HEK293 (cell line): ENCODE data around the gene DCAF5.
A peak's percentile ranks its signal among the peaks of the same experiment; 100 is the strongest.

Experiments
- CTCF ChIP-seq: fragments of 450-650 bp; formaldehyde crosslinking; IDR thresholded peaks from 2 replicates; pipeline ENCODE4 v1.5.1; 2016; ENCODE audit warnings: missing biosample characterization, missing genetic modification characterization
- EGR2 ChIP-seq: fragments of 450-650 bp; formaldehyde crosslinking; IDR thresholded peaks from 2 replicates; pipeline ENCODE4 v1.5.1; 2016; ENCODE audit warnings: low read depth, missing biosample characterization, missing genetic modification characterization
- GLI4 ChIP-seq: fragments of 450-650 bp; formaldehyde crosslinking; IDR thresholded peaks from 2 replicates; pipeline ENCODE4 v1.5.1; 2016; ENCODE audit warnings: missing biosample characterization, missing genetic modification characterization
- GLIS2 ChIP-seq: fragments of 450-650 bp; formaldehyde crosslinking; IDR thresholded peaks from 2 replicates; pipeline ENCODE4 v1.5.1; 2016; ENCODE audit warnings: missing biosample characterization, missing genetic modification characterization
- MYNN ChIP-seq: fragments of 450-650 bp; formaldehyde crosslinking; IDR thresholded peaks from 2 replicates; pipeline ENCODE4 v1.5.1; 2016; ENCODE audit warnings: missing biosample characterization, missing genetic modification characterization, borderline replicate concordance
- PRDM6 ChIP-seq: fragments of 450-650 bp; formaldehyde crosslinking; IDR thresholded peaks from 2 replicates; pipeline ENCODE4 v1.5.1; 2017; ENCODE audit warnings: missing biosample characterization, missing genetic modification characterization
- RBAK ChIP-seq: fragments of 450-650 bp; formaldehyde crosslinking; IDR thresholded peaks from 2 replicates; pipeline ENCODE4 v1.5.1; 2016; ENCODE audit warnings: missing biosample characterization, missing genetic modification characterization
- SP3 ChIP-seq: fragments of 450-650 bp; formaldehyde crosslinking; IDR thresholded peaks from 2 replicates; pipeline ENCODE4 v1.5.1; 2016; ENCODE audit warnings: missing biosample characterization, missing genetic modification characterization
- SP7 ChIP-seq: fragments of 450-650 bp; formaldehyde crosslinking; IDR thresholded peaks from 2 replicates; pipeline ENCODE4 v1.5.1; 2016; ENCODE audit warnings: missing biosample characterization, missing genetic modification characterization
- ZBTB1 ChIP-seq: fragments of 450-650 bp; formaldehyde crosslinking; IDR thresholded peaks from 2 replicates; pipeline ENCODE4 v1.5.1; 2016; ENCODE audit warnings: missing biosample characterization, missing genetic modification characterization
- ZBTB20 ChIP-seq: fragments of 450-650 bp; formaldehyde crosslinking; IDR thresholded peaks from 2 replicates; pipeline ENCODE4 v1.5.1; 2016; ENCODE audit warnings: missing biosample characterization, missing genetic modification characterization
- ZBTB48 ChIP-seq: fragments of 450-650 bp; formaldehyde crosslinking; IDR thresholded peaks from 2 replicates; pipeline ENCODE4 v1.5.1; 2016; ENCODE audit warnings: missing biosample characterization, missing genetic modification characterization
- ZNF133 ChIP-seq: fragments of 450-650 bp; formaldehyde crosslinking; IDR thresholded peaks from 2 replicates; pipeline ENCODE4 v1.5.1; 2016; ENCODE audit warnings: missing biosample characterization, missing genetic modification characterization
- ZNF146 ChIP-seq: fragments of 450-650 bp; formaldehyde crosslinking; IDR thresholded peaks from 2 replicates; pipeline ENCODE4 v1.5.1; 2016; ENCODE audit warnings: missing biosample characterization, missing genetic modification characterization
- ZNF157 ChIP-seq: fragments of 450-650 bp; formaldehyde crosslinking; IDR thresholded peaks from 2 replicates; pipeline ENCODE4 v1.5.1; 2016; ENCODE audit warnings: missing biosample characterization, missing genetic modification characterization
- ZNF2 ChIP-seq: fragments of 450-650 bp; formaldehyde crosslinking; IDR thresholded peaks from 2 replicates; pipeline ENCODE4 v1.5.1; 2016; ENCODE audit warnings: missing biosample characterization, missing genetic modification characterization
- ZNF23 ChIP-seq: fragments of 450-650 bp; formaldehyde crosslinking; IDR thresholded peaks from 2 replicates; pipeline ENCODE4 v1.5.1; 2016; ENCODE audit warnings: missing biosample characterization, missing genetic modification characterization, borderline replicate concordance
- ZNF274 ChIP-seq, 2 experiments: fragments of 200-500 bp in 1 of 2; fragments of 450-650 bp in 1 of 2; sonication (Bioruptor generic) in 1 of 2; formaldehyde crosslinking in 1 of 2; IDR thresholded peaks; 2 replicates each; pipeline versions ENCODE4 v1.5.1 to v1.6.1; 2014 to 2016; ENCODE audit warnings: borderline replicate concordance in 1 of 2, inconsistent platforms in 1 of 2, low read length in 1 of 2, missing biosample characterization in 1 of 2, missing genetic modification characterization in 1 of 2
- ZNF292 ChIP-seq: fragments of 450-650 bp; formaldehyde crosslinking; IDR thresholded peaks from 2 replicates; pipeline ENCODE4 v1.5.1; 2016; ENCODE audit warnings: low read depth, missing biosample characterization, missing genetic modification characterization, borderline replicate concordance
- ZNF37A ChIP-seq: fragments of 450-650 bp; IDR thresholded peaks from 2 replicates; pipeline ENCODE4 v1.5.1; 2018; ENCODE audit warnings: missing biosample characterization, missing genetic modification characterization
- ZNF394 ChIP-seq: fragments of 450-650 bp; formaldehyde crosslinking; IDR thresholded peaks from 2 replicates; pipeline ENCODE4 v1.5.1; 2016; ENCODE audit warnings: missing biosample characterization, missing genetic modification characterization, mild to moderate bottlenecking, moderate library complexity, borderline replicate concordance
- ZNF433 ChIP-seq: fragments of 450-650 bp; formaldehyde crosslinking; IDR thresholded peaks from 2 replicates; pipeline ENCODE4 v1.5.1; 2016; ENCODE audit warnings: missing biosample characterization, missing genetic modification characterization, low read depth
- ZNF488 ChIP-seq: fragments of 450-650 bp; formaldehyde crosslinking; IDR thresholded peaks from 2 replicates; pipeline ENCODE4 v1.5.1; 2016; ENCODE audit warnings: missing biosample characterization, missing genetic modification characterization
- ZNF530 ChIP-seq: fragments of 450-650 bp; formaldehyde crosslinking; IDR thresholded peaks from 2 replicates; pipeline ENCODE4 v1.5.1; 2016; ENCODE audit warnings: low read depth, missing biosample characterization, missing genetic modification characterization
- ZNF544 ChIP-seq: fragments of 450-650 bp; formaldehyde crosslinking; IDR thresholded peaks from 2 replicates; pipeline ENCODE4 v1.5.0; 2017; ENCODE audit warnings: missing biosample characterization, missing genetic modification characterization
- ZNF629 ChIP-seq: fragments of 450-650 bp; formaldehyde crosslinking; IDR thresholded peaks from 2 replicates; pipeline ENCODE4 v1.5.1; 2017; ENCODE audit warnings: missing biosample characterization, missing genetic modification characterization
- ZNF664 ChIP-seq: fragments of 450-650 bp; formaldehyde crosslinking; IDR thresholded peaks from 2 replicates; pipeline ENCODE4 v1.5.1; 2016; ENCODE audit warnings: missing biosample characterization, missing genetic modification characterization
- ZNF692 ChIP-seq: fragments of 450-650 bp; formaldehyde crosslinking; IDR thresholded peaks from 2 replicates; pipeline ENCODE4 v1.5.1; 2016; ENCODE audit warnings: missing biosample characterization, missing genetic modification characterization
- ZNF837 ChIP-seq: fragments of 450-650 bp; formaldehyde crosslinking; IDR thresholded peaks from 2 replicates; pipeline ENCODE4 v1.5.1; 2016; ENCODE audit warnings: missing biosample characterization, missing genetic modification characterization
- ZSCAN18 ChIP-seq: fragments of 450-650 bp; formaldehyde crosslinking; IDR thresholded peaks from 2 replicates; pipeline ENCODE4 v1.5.1; 2016; ENCODE audit warnings: missing biosample characterization, missing genetic modification characterization
- ZSCAN30 ChIP-seq: fragments of 450-650 bp; IDR thresholded peaks from 2 replicates; pipeline ENCODE4 v1.5.1; 2018; ENCODE audit warnings: missing biosample characterization, mild to moderate bottlenecking, missing genetic modification characterization, moderate library complexity
- ZSCAN5A ChIP-seq: fragments of 450-650 bp; formaldehyde crosslinking; IDR thresholded peaks from 2 replicates; pipeline ENCODE4 v1.5.1; 2016; ENCODE audit warnings: missing biosample characterization, missing genetic modification characterization

The DCAF5 gene

GRCh38 chr14:69191340-69192111 is 38.6 kb upstream of the DCAF5 start, which contains the start of gene EXD2 (continued):
- 0 out of 2 replicates have a peak, but pooled peaks have one; percentile 42 for TF ChIP-seq ZSCAN5A (tag by site-specific recombination)
- TF ChIP-seq ZNF488 (tag by site-specific recombination) = no peak
- TF ChIP-seq ZSCAN18 (tag by site-specific recombination) = peak; percentile 73; the same call in 1 of the 2 replicates
- no peak for TF ChIP-seq ZNF530 (tag by site-specific recombination)
- peak; percentile 92 for TF ChIP-seq GLI4 (tag by site-specific recombination)
- TF ChIP-seq ZNF292 (tag by site-specific recombination) = no peak
- TF ChIP-seq GLIS2 = peak; percentile 90
- no peak for TF ChIP-seq ZNF274 (IDR thresholded peaks at IDR 0.05; ENCODE audit: low read length)
- no peak for TF ChIP-seq ZNF274 (tag by site-specific recombination; IDR thresholded peaks at IDR 0.05; ENCODE audit: borderline replicate concordance)
- TF ChIP-seq RBAK (tag by site-specific recombination) = no peak
- no peak for TF ChIP-seq ZNF157 (tag by site-specific recombination)
- TF ChIP-seq ZNF433 (tag by site-specific recombination) = no peak
- no peak for TF ChIP-seq ZNF664 (tag by site-specific recombination)
- TF ChIP-seq ZNF37A (tag by site-specific recombination) = no peak
- 0 out of 2 replicates have a peak, but pooled peaks have one; percentile 13 for TF ChIP-seq ZBTB1 (tag by site-specific recombination)
- no peak for TF ChIP-seq MYNN
- no peak for TF ChIP-seq CTCF (tag by site-specific recombination)
- no peak for TF ChIP-seq ZNF837 (tag by site-specific recombination)
- TF ChIP-seq ZNF146 = no peak
- no peak for TF ChIP-seq ZNF23 (tag by site-specific recombination)
- TF ChIP-seq ZNF692 = peak; percentile 70; the same call in 1 of the 2 replicates
- no peak for TF ChIP-seq ZNF133 (tag by site-specific recombination)
- peak; percentile 95 for TF ChIP-seq SP3 (tag by site-specific recombination)
- TF ChIP-seq ZNF2 (tag by site-specific recombination) = peak; percentile 93
- TF ChIP-seq EGR2 (tag by site-specific recombination) = 0 out of 2 replicates have a peak, but pooled peaks have one; percentile 43
- TF ChIP-seq ZSCAN30 (tag by site-specific recombination) = peak; percentile 94
- TF ChIP-seq SP7 (tag by site-specific recombination) = peak; percentile 89
- TF ChIP-seq PRDM6 = no peak
- TF ChIP-seq ZBTB20 = peak; percentile 89
- no peak for TF ChIP-seq ZNF544
- TF ChIP-seq ZNF394 (tag by site-specific recombination) = peak; percentile 61; the same call in 1 of the 2 replicates
- TF ChIP-seq ZBTB48 (tag by site-specific recombination) = peak; percentile 64; the same call in 1 of the 2 replicates
- peak; percentile 80 for TF ChIP-seq ZNF629 (tag by site-specific recombination)
